HEK293 (cell line): ENCODE data around the gene FAM200B.

Source experiments
- CTCF ChIA-PET: fragments of 350-600 bp; formaldehyde crosslinking; extraction: SDS; loops from one replicate; lab custom pipeline; 2021; ENCODE audit warnings: antibody characterized with exemption; lab: Yijun Ruan, JAX
- POLR2A ChIA-PET: fragments of 300-600 bp; formaldehyde crosslinking; extraction: SDS; loops from one replicate; lab custom pipeline; 2020; ENCODE audit warnings: antibody characterized with exemption, inconsistent platforms; lab: Yijun Ruan, JAX
- H3K27ac ChIP-seq: fragments of 200-500 bp; sonication (Bioruptor generic); 2 replicates; pipeline ENCODE4 v1.5.1; 2014; ENCODE audit warnings: low read depth, low read length, control low read depth, inconsistent platforms; ENCODE audit errors: extremely low read depth
- H3K36me3 ChIP-seq, 2 experiments: fragments of 200-500 bp in 1 of 2; sonication (Bioruptor generic) in 1 of 2; 1 replicate in 1 of 2; 2 replicates in 1 of 2; pipeline ENCODE4 v1.5.1; 2014 to 2017; ENCODE audit warnings: inconsistent platforms in 2 of 2, low read length in 2 of 2; ENCODE audit not compliant: control insufficient read depth in 2 of 2, insufficient read depth in 1 of 2
- H3K4me1 ChIP-seq: fragments of 200-500 bp; sonication (Bioruptor generic); 2 replicates; pipeline ENCODE4 v1.5.1; 2014; ENCODE audit warnings: mild to moderate bottlenecking, low read length, inconsistent platforms; ENCODE audit not compliant: control insufficient read depth, insufficient read depth
- H3K4me3 ChIP-seq: 2 replicates; pipeline ENCODE4 v1.5.1; 2011; ENCODE audit warnings: low read depth, mild to moderate bottlenecking, control low read depth, low read length, moderate library complexity
- H3K9me3 ChIP-seq: fragments of 200-500 bp; sonication (Bioruptor generic); 2 replicates; pipeline ENCODE4 v1.5.1; 2014; ENCODE audit warnings: low read depth, low read length, inconsistent platforms; ENCODE audit not compliant: control insufficient read depth, insufficient read depth
- ATF2 ChIP-seq: fragments of 450-650 bp; formaldehyde crosslinking; IDR thresholded peaks from 2 replicates; pipeline ENCODE4 v1.5.1; 2016; ENCODE audit warnings: missing biosample characterization, missing genetic modification characterization, low read depth
- EGR2 ChIP-seq: fragments of 450-650 bp; formaldehyde crosslinking; IDR thresholded peaks from 2 replicates; pipeline ENCODE4 v1.5.1; 2016; ENCODE audit warnings: low read depth, missing biosample characterization, missing genetic modification characterization
- GFI1B ChIP-seq: fragments of 450-650 bp; formaldehyde crosslinking; IDR thresholded peaks from 2 replicates; pipeline ENCODE4 v1.5.1; 2016; ENCODE audit warnings: missing biosample characterization, missing genetic modification characterization
- HOXC10 ChIP-seq: sonication (generic); formaldehyde crosslinking; IDR thresholded peaks from 2 replicates; pipeline ENCODE4 v1.8.1; 2023; ENCODE audit warnings: mild to moderate bottlenecking, missing genetic modification reagents
- IKZF3 ChIP-seq: fragments of 450-650 bp; IDR thresholded peaks from 2 replicates; pipeline ENCODE4 v1.5.0; 2018; ENCODE audit warnings: missing biosample characterization, mild to moderate bottlenecking, missing genetic modification characterization, moderate library complexity
- PRDM1 ChIP-seq: fragments of 450-650 bp; formaldehyde crosslinking; IDR thresholded peaks from 2 replicates; pipeline ENCODE4; 2016; ENCODE audit warnings: missing biosample characterization, missing genetic modification characterization
- ZFP37 ChIP-seq: fragments of 450-650 bp; formaldehyde crosslinking; IDR thresholded peaks from 2 replicates; pipeline ENCODE4 v1.5.1; 2016; ENCODE audit warnings: missing biosample characterization, missing genetic modification characterization
- ZNF10 ChIP-seq: fragments of 450-650 bp; formaldehyde crosslinking; IDR thresholded peaks from 2 replicates; pipeline ENCODE4 v1.5.1; 2017; ENCODE audit warnings: missing biosample characterization, missing genetic modification characterization
- ZNF146 ChIP-seq: fragments of 450-650 bp; formaldehyde crosslinking; IDR thresholded peaks from 2 replicates; pipeline ENCODE4 v1.5.1; 2016; ENCODE audit warnings: missing biosample characterization, missing genetic modification characterization
- ZNF16 ChIP-seq: fragments of 450-650 bp; formaldehyde crosslinking; IDR thresholded peaks from 2 replicates; pipeline ENCODE4 v1.5.1; 2016; ENCODE audit warnings: low read depth, missing biosample characterization, missing genetic modification characterization
- ZNF2 ChIP-seq: fragments of 450-650 bp; formaldehyde crosslinking; IDR thresholded peaks from 2 replicates; pipeline ENCODE4 v1.5.1; 2016; ENCODE audit warnings: missing biosample characterization, missing genetic modification characterization
- ZNF24 ChIP-seq: fragments of 450-650 bp; formaldehyde crosslinking; IDR thresholded peaks from 2 replicates; pipeline ENCODE4 v1.5.1; 2016; ENCODE audit warnings: missing biosample characterization, missing genetic modification characterization
- ZNF274 ChIP-seq, 2 experiments: fragments of 200-500 bp in 1 of 2; fragments of 450-650 bp in 1 of 2; sonication (Bioruptor generic) in 1 of 2; formaldehyde crosslinking in 1 of 2; IDR thresholded peaks; 2 replicates each; pipeline versions ENCODE4 v1.5.1 to v1.6.1; 2014 to 2016; ENCODE audit warnings: borderline replicate concordance in 1 of 2, inconsistent platforms in 1 of 2, low read length in 1 of 2, missing biosample characterization in 1 of 2, missing genetic modification characterization in 1 of 2
- ZNF311 ChIP-seq: fragments of 450-650 bp; formaldehyde crosslinking; IDR thresholded peaks from 2 replicates; pipeline ENCODE4 v1.5.1; 2017; ENCODE audit warnings: missing biosample characterization, missing genetic modification characterization, borderline replicate concordance
- ZNF391 ChIP-seq: fragments of 450-650 bp; formaldehyde crosslinking; IDR thresholded peaks from 2 replicates; pipeline ENCODE4 v1.5.1; 2016; ENCODE audit warnings: low read depth, missing biosample characterization, missing genetic modification characterization, borderline replicate concordance
- ZNF416 ChIP-seq: fragments of 450-650 bp; formaldehyde crosslinking; IDR thresholded peaks from 2 replicates; pipeline ENCODE4 v1.5.1; 2016; ENCODE audit warnings: missing biosample characterization, missing genetic modification characterization
- ZNF530 ChIP-seq: fragments of 450-650 bp; formaldehyde crosslinking; IDR thresholded peaks from 2 replicates; pipeline ENCODE4 v1.5.1; 2016; ENCODE audit warnings: low read depth, missing biosample characterization, missing genetic modification characterization
- ZNF645 ChIP-seq: fragments of 450-650 bp; formaldehyde crosslinking; IDR thresholded peaks from 2 replicates; pipeline ENCODE4; 2016; ENCODE audit warnings: missing biosample characterization, missing genetic modification characterization
- ZNF701 ChIP-seq: fragments of 450-650 bp; formaldehyde crosslinking; IDR thresholded peaks from 2 replicates; pipeline ENCODE4 v1.5.1; 2016; ENCODE audit warnings: missing biosample characterization, missing genetic modification characterization
- ZNF747 ChIP-seq: fragments of 450-650 bp; formaldehyde crosslinking; IDR thresholded peaks from 2 replicates; pipeline ENCODE4 v1.5.1; 2016; ENCODE audit warnings: missing biosample characterization, missing genetic modification characterization
- ZNF76 ChIP-seq: fragments of 450-650 bp; formaldehyde crosslinking; IDR thresholded peaks from 2 replicates; pipeline ENCODE4; 2016; ENCODE audit warnings: low read depth, missing biosample characterization, missing genetic modification characterization, borderline replicate concordance
- TF ChIP-seq, protein P1 (sequence below): fragments of 450-650 bp; formaldehyde crosslinking; IDR thresholded peaks from 2 replicates; pipeline ENCODE4 v1.5.1; 2016; ENCODE audit warnings: missing biosample characterization, missing genetic modification characterization, borderline replicate concordance
- TF ChIP-seq, protein P2 (sequence below): fragments of 450-650 bp; formaldehyde crosslinking; IDR thresholded peaks from 2 replicates; pipeline ENCODE4 v1.5.1; 2017; ENCODE audit warnings: missing biosample characterization, missing genetic modification characterization

Gene FAM200B

DNA sequence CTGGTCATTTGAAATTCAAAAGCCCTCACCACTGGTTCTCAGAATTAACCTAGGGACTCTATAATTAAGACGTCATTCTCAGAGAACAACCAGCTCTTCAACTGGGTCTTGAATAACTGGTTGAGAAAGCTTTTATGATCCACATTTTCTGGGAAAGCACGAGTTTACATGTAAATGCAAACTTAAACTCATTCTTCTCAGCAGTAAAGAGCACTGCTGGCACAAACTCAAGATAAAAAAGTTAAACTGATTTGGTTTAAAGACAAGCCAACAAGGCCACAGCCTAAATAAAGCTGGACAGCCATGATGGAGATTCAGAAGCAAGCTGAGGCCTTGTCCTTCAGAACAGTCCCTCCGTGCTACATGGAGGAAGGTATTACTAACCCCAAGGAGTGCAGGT, 34.5 kb downstream of the FAM200B start (continued):
- no peak for TF ChIP-seq ZNF24 (tag by site-specific recombination)
- TF ChIP-seq ZNF701 (tag by site-specific recombination): no peak
- TF ChIP-seq PRDM1: no peak
- TF ChIP-seq ZNF16 (tag by site-specific recombination): no peak
- TF ChIP-seq IKZF3: no peak
- TF ChIP-seq ZNF2 (tag by site-specific recombination): no peak

DNA sequence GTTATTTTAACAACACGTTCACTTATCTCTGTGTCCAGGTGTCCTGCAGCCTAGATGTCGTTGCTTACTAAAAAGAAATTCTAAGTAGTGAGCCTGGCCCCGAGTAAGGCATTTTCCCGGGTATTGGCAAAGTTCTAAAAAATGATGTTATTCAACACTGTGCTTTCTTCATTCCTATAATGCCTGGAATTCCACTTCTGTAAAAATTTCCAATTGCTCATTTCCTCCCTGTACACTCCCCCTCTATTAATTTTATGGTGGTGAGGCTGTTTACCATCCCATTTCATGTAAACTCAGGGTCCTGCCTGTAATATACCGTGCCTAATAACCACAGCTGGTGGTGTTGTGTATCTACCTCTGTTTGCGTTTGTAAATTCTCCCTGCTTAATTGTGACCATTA, 35.5 kb downstream of the FAM200B start:
- POLR2A ChIA-PET: no interaction called here
- Histone ChIP-seq H3K36me3 (no peaks in the 10 kb centered on the region), H3K4me3 (no peak overlapping the region), H3K9me3 (no peaks in the 10 kb centered on the region), H3K27ac (no peak overlapping the region), H3K4me1 (no peaks in the 10 kb centered on the region)
- TF ChIP-seq ATF2 (no peak), ZNF76 (tag by site-specific recombination) (no peak), ZNF645 (tag by site-specific recombination) (no peak), ZNF10 (tag by site-specific recombination) (no peak), ZNF530 (tag by site-specific recombination) (no peak), ZNF391 (no peak), ZNF146 (tag by site-specific recombination) (no peak), ZNF747 (no peak), ZNF416 (tag by site-specific recombination) (no peak), ZNF311 (tag by site-specific recombination) (no peak), HOXC10 (CRISPR knock-in tag) (no peak), EGR2 (tag by site-specific recombination) (no peak), ZFP37 (tag by site-specific recombination) (no peak), GFI1B (tag by site-specific recombination) (no peak), ZNF274 (IDR thresholded peaks at IDR 0.05; ENCODE audit: low read length) (no peak), ZNF274 (tag by site-specific recombination; IDR thresholded peaks at IDR 0.05; ENCODE audit: borderline replicate concordance) (no peak)
- TF ChIP-seq, protein P1, sequence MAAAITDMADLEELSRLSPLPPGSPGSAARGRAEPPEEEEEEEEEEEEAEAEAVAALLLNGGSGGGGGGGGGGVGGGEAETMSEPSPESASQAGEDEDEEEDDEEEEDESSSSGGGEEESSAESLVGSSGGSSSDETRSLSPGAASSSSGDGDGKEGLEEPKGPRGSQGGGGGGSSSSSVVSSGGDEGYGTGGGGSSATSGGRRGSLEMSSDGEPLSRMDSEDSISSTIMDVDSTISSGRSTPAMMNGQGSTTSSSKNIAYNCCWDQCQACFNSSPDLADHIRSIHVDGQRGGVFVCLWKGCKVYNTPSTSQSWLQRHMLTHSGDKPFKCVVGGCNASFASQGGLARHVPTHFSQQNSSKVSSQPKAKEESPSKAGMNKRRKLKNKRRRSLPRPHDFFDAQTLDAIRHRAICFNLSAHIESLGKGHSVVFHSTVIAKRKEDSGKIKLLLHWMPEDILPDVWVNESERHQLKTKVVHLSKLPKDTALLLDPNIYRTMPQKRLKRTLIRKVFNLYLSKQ: no peak
- TF ChIP-seq, protein P2, sequence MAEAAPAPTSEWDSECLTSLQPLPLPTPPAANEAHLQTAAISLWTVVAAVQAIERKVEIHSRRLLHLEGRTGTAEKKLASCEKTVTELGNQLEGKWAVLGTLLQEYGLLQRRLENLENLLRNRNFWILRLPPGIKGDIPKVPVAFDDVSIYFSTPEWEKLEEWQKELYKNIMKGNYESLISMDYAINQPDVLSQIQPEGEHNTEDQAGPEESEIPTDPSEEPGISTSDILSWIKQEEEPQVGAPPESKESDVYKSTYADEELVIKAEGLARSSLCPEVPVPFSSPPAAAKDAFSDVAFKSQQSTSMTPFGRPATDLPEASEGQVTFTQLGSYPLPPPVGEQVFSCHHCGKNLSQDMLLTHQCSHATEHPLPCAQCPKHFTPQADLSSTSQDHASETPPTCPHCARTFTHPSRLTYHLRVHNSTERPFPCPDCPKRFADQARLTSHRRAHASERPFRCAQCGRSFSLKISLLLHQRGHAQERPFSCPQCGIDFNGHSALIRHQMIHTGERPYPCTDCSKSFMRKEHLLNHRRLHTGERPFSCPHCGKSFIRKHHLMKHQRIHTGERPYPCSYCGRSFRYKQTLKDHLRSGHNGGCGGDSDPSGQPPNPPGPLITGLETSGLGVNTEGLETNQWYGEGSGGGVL: no peak
- CTCF ChIA-PET: no interaction called here
